Common myeloid progenitor, CD34-positive (primary cell): Measurements from ENCODE around the gene SLC7A11.

Experiments
- CTCF ChIA-PET: fragments of 350-600 bp; sonication (Branson Sonifier 250); formaldehyde crosslinking; loops from one replicate; lab custom pipeline; 2021; ENCODE audit warnings: antibody characterized with exemption; lab: Charles Lee
- POLR2A ChIA-PET: fragments of 350-600 bp; sonication (Branson Sonifier 250); formaldehyde crosslinking; loops from one replicate; lab custom pipeline; 2021; ENCODE audit warnings: antibody characterized with exemption; lab: Charles Lee
- DNase-seq, 3 donors: peaks; one replicate each; pipeline versions ENCODE4 v3.0.0 to v3.0.0-alpha.2; 2013
- H3K27ac ChIP-seq, 2 experiments: 1 replicate in 1 of 2; 2 replicates in 1 of 2; pipeline ENCODE4 v1.7.0; 2013; ENCODE audit warnings: inconsistent platforms in 2 of 2, low read length in 2 of 2, mild to moderate bottlenecking in 2 of 2, low read depth in 1 of 2, moderate library complexity in 1 of 2; ENCODE audit not compliant: severe bottlenecking in 2 of 2, insufficient read depth in 1 of 2, poor library complexity in 1 of 2
- H3K27me3 ChIP-seq, 5 experiments: replicated peaks in 2 of 5; 1 replicate in 3 of 5; 2 replicates in 2 of 5; pipeline versions ENCODE4 v1.6.1 to v1.7.0; 2013; ENCODE audit warnings: low read length in 4 of 5, mild to moderate bottlenecking in 2 of 5, moderate library complexity in 2 of 5, inconsistent platforms in 1 of 5; ENCODE audit not compliant: insufficient read depth in 5 of 5, control insufficient read depth in 4 of 5
- H3K36me3 ChIP-seq, 4 experiments: 1 replicate in 2 of 4; 2 replicates in 2 of 4; pipeline versions ENCODE4 v1.6.1 to v1.7.0; 2013; ENCODE audit warnings: low read length in 3 of 4, control low read depth in 1 of 4, mild to moderate bottlenecking in 1 of 4; ENCODE audit not compliant: control insufficient read depth in 4 of 4, insufficient read depth in 4 of 4
- H3K4me1 ChIP-seq, 4 experiments: 1 replicate in 3 of 4; 2 replicates in 1 of 4; pipeline versions ENCODE4 v1.6.1 to v1.7.1; 2013; ENCODE audit warnings: low read length in 3 of 4, mild to moderate bottlenecking in 3 of 4, control low read depth in 1 of 4, inconsistent platforms in 1 of 4, moderate library complexity in 1 of 4; ENCODE audit not compliant: control insufficient read depth in 4 of 4, insufficient read depth in 4 of 4; ENCODE audit errors: control extremely low read depth in 1 of 4
- H3K4me3 ChIP-seq, 7 experiments: 1 replicate in 4 of 7; 2 replicates in 3 of 7; pipeline versions ENCODE4 v1.5.1 to v1.7.0; 2013; ENCODE audit warnings: mild to moderate bottlenecking in 7 of 7, low read length in 6 of 7, moderate library complexity in 6 of 7, inconsistent platforms in 2 of 7, low read depth in 2 of 7, control low read depth in 1 of 7; ENCODE audit not compliant: insufficient read depth in 4 of 7, control insufficient read depth in 1 of 7; ENCODE audit errors: extremely low read depth in 1 of 7
- H3K9me3 ChIP-seq, 5 experiments: 1 replicate in 4 of 5; 2 replicates in 1 of 5; pipeline versions ENCODE4 v1.6.1 to v1.7.1; 2013; ENCODE audit warnings: low read length in 4 of 5, mild to moderate bottlenecking in 2 of 5, inconsistent platforms in 1 of 5, low read depth in 1 of 5, moderate library complexity in 1 of 5; ENCODE audit not compliant: control insufficient read depth in 4 of 5, insufficient read depth in 2 of 5; ENCODE audit errors: control extremely low read depth in 1 of 5
- WGBS: methylation state at CpG from one replicate; pipeline ENCODE4 v1.1.5; 2013; ENCODE audit not compliant: insufficient coverage; 5-methylcytosine and 5-hydroxymethylcytosine counted together

SLC7A11 gene

GRCh38 chr4:138188406-138189084 lies 53.6 kb downstream of the SLC7A11 start:
- DNase-seq: no peak
- ChIA-PET CTCF (no interaction called here), POLR2A (no interaction called here)
- H3K9me3 ChIP-seq: no peaks in the 10 kb centered on the region
- no peak overlapping the region for H3K4me3 ChIP-seq
- 94% methylated on average over 2 of the region's 5 CpGs for WGBS
- peaks cover 0 to 24% (median 13%) of the 10 kb centered on the region in 4 experiments for H3K4me1 ChIP-seq
- no peaks in the 10 kb centered on the region for H3K36me3 ChIP-seq
- H3K27ac ChIP-seq: no peak overlapping the region
- no peaks in the 10 kb centered on the region for H3K27me3 ChIP-seq

DNA sequence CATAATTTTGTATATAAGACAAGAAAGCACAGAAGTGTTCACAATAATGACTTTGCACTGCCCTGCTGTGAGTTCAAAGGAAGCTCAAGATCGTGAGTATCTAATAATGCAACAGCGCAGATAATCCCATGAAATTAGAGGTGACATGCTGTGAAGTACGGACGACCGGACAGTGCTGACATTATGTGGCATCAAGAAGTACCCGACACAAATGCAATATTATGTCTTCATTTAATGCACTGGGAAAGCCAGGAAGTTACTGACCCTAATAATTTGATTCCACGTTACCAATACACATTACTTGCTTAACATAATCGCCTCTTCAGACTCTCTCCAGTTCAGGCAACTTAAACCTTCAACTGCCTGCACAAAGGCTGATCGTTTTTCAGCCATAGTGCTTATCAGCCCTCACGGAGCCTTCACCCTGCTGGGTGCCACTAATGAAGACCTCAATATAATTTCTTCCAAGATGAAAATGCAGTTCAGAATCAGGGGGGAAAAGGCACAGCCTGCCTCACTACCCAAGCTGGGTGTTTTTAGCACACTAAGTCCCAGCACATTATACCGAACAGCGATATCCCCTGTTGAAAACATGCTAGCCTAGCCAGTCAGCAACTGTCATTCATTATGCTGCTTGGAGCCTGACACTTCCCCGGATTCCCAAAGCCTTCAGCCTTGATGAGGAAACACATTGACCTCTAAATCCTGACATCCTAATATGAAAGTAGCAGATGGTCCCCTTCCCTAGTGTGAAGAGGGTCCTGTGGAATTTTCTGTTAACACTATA lies 56.1 kb downstream of the SLC7A11 start:
- H3K4me3 ChIP-seq: no peak overlapping the region
- POLR2A ChIA-PET: no interaction called here
- no peak for DNase-seq
- no peaks in the 10 kb centered on the region for H3K27me3 ChIP-seq
- H3K9me3 ChIP-seq: no peaks in the 10 kb centered on the region
- H3K36me3 ChIP-seq: no peaks in the 10 kb centered on the region
- 93% methylated on average over 12 of the region's 13 CpGs for WGBS
- CTCF ChIA-PET: interaction anchor here (0.9 kb wide), 2 partner anchors 11 to 151 kb away, joined by 3 read pairs; no protein-coding TSS in a partner anchor
- H3K27ac ChIP-seq: no peak overlapping the region
- peaks cover 0 to 20% (median 10%) of the 10 kb centered on the region in 4 experiments for H3K4me1 ChIP-seq

- DNase-seq: no peak
- Histone ChIP-seq H3K4me3 (no peak overlapping the region), H3K9me3 (no peaks in the 10 kb centered on the region), H3K27me3 (no peaks in the 10 kb centered on the region), H3K36me3 (no peaks in the 10 kb centered on the region), H3K4me1 (peaks cover 0 to 9% (median 2%) of the 10 kb centered on the region in 4 experiments), H3K27ac (no peak overlapping the region)
- ChIA-PET POLR2A (no interaction called here), CTCF (interaction anchor here (1.0 to 1.9 kb wide), 3 partner anchors 9 to 302 kb away, joined by 3 to 6 read pairs (median 3); no protein-coding TSS in a partner anchor)
- WGBS: 100% methylated on average over 1 of the region's 1 CpG
Measured at GRCh38 chr4:138184886-138185285, 57.3 kb downstream of the SLC7A11 start.

- H3K36me3 ChIP-seq: peaks cover 0 to 3% (median 0%) of the 10 kb centered on the region in 4 experiments
- no peaks in the 10 kb centered on the region for H3K9me3 ChIP-seq
- no peak overlapping the region for H3K27ac ChIP-seq
- ChIA-PET POLR2A (no interaction called here), CTCF (interaction anchor here (1.0 to 1.3 kb wide), 4 partner anchors 9 to 321 kb away, joined by 3 to 5 read pairs (median 4); no protein-coding TSS in a partner anchor)
- no peaks in the 10 kb centered on the region for H3K27me3 ChIP-seq
- WGBS: 52% methylated on average over 5 of the region's 6 CpGs
- no peak overlapping the region for H3K4me3 ChIP-seq
- DNase-seq: peak; percentile 55 to 78 (median 74)
- H3K4me1 ChIP-seq: no peaks in the 10 kb centered on the region
Measured at GRCh38 chr4:138182838-138183426, 59.2 kb downstream of the SLC7A11 start.

DNA sequence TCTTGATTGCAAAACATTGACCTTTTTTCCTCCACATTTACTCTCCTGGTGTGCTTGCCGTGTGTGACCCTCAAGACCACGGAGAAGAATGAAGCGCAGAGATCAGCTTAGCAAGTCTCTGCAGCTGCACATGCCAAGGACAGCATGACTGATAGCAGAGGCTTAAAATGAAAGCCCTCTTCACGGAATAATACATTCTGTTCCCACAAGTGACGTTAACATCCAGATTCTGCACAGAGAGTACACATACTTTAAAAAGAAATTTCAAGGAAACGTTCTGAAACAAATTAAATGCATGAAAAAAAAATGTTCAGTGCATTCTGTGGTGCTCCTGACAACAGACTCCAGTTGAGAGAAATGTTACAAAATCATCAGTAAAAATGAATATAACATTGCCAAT lies 60.9 kb downstream of the SLC7A11 start:
- ChIA-PET POLR2A (no interaction called here), CTCF (no interaction called here)
- H3K27ac ChIP-seq: no peak overlapping the region
- H3K36me3 ChIP-seq: peaks cover 0 to 3% (median 0%) of the 10 kb centered on the region in 4 experiments
- no peaks in the 10 kb centered on the region for H3K9me3 ChIP-seq
- WGBS: 94% methylated on average over 5 of the region's 6 CpGs
- no peaks in the 10 kb centered on the region for H3K4me1 ChIP-seq
- DNase-seq: no peak
- H3K27me3 ChIP-seq: no peaks in the 10 kb centered on the region
- H3K4me3 ChIP-seq: no peak overlapping the region

GRCh38 chr4:138178566-138178965 lies 63.6 kb downstream of the SLC7A11 start:
- H3K36me3 ChIP-seq: peaks cover 0 to 6% (median 0%) of the 10 kb centered on the region in 4 experiments
- no CpG with 5 or more reads among the region's 5 CpGs for WGBS

More at GRCh38 chr4:138178566-138178965, 63.6 kb downstream of the SLC7A11 start:
- DNase-seq: no peak
- ChIA-PET CTCF (no interaction called here), POLR2A (no interaction called here)
- Histone ChIP-seq H3K9me3 (no peaks in the 10 kb centered on the region), H3K27ac (no peak overlapping the region), H3K27me3 (no peaks in the 10 kb centered on the region), H3K4me1 (no peaks in the 10 kb centered on the region), H3K4me3 (no peak overlapping the region)
